Right lobe of liver (tissue), 6 donors: ENCODE measurements around the gene JPT1. TPM values are rescaled to one million over a fixed set of nuclear protein-coding genes. Genes with fewer than 3 reads are reported as not detected.

ENCODE experiments used
- ATAC-seq, 4 donors: fragments of 200-7000 bp; cut with Tn5 transposase; one replicate each; pipeline ENCODE4 v1.9.1; 2020; ENCODE audit warnings: mild to moderate bottlenecking in 4 of 4, moderate library complexity in 4 of 4
- DNase-seq, 3 donors: peaks; one replicate each; pipeline ENCODE4 v3.0.0-alpha.2; 2020
- H3K27ac ChIP-seq, 3 donors: fragments of 200-600 bp; one replicate each; pipeline ENCODE4 v1.8.0; 2022
- H3K27me3 ChIP-seq, 2 donors: fragments of 200-600 bp; one replicate each; pipeline ENCODE4 v1.8.0; 2022
- H3K36me3 ChIP-seq, 4 donors: fragments of 200-600 bp; sonication (generic) in 1 of 4; one replicate each; pipeline versions ENCODE4 v1.5.1 to v1.8.0; 2017 to 2022; ENCODE audit warnings: control low read depth in 1 of 4
- H3K4me1 ChIP-seq, 4 donors: fragments of 200-600 bp; sonication (generic) in 1 of 4; one replicate each; pipeline versions ENCODE4 v1.5.1 to v1.8.0; 2017 to 2022; ENCODE audit warnings: control low read depth in 1 of 4
- H3K4me3 ChIP-seq, 3 donors: fragments of 200-600 bp; one replicate each; pipeline ENCODE4 v1.8.0; 2022
- H3K9me3 ChIP-seq, 4 donors: fragments of 200-600 bp; sonication (generic) in 1 of 4; one replicate each; pipeline versions ENCODE4 v1.5.1 to v1.8.0; 2017 to 2022; ENCODE audit warnings: control low read depth in 1 of 4
- CTCF ChIP-seq, 4 donors: fragments of 200-600 bp in 3 of 4; fragments of 450-650 bp in 1 of 4; IDR thresholded peaks; one replicate each; pipeline versions ENCODE4 v1.5.1 to v1.8.0; 2016 to 2022; ENCODE audit warnings: antibody characterized with exemption in 4 of 4, mild to moderate bottlenecking in 2 of 4
- POLR2A ChIP-seq: fragments of 450-650 bp; IDR thresholded peaks from one replicate; pipeline ENCODE4 v1.6.1; 2017; ENCODE audit warnings: antibody characterized with exemption, mild to moderate bottlenecking
- WGBS: methylation state at CpG from one replicate; pipeline ENCODE4 v1.1.6; 2018; ENCODE audit warnings: low coverage, low lambda C conversion rate; ENCODE audit not compliant: insufficient coverage; ENCODE audit errors: missing lambda C conversion rate; 5-methylcytosine and 5-hydroxymethylcytosine counted together
- intact Hi-C, 2 donors: fragments of 100-400 bp; cut with DNase I; formaldehyde crosslinking; loops; one replicate each; pipeline versions ENCODE4 v1.11.2 to v1.14.1; 2022
- total RNA-seq, 6 experiments: library from RNA; depleted of rRNA in 2 of 6; stranded (reverse); fragments of >200 nt in 2 of 6; fragmentation: NEBNext Ultra II Directional in 3 of 6; extraction: Animal tissue kit (Norgen Biotek cat#: 25700) in 3 of 6; gene quantifications; one replicate each; pipeline versions ENCODE4 v1.1.0 to v1.2.4, GENCODE V29; 2016 to 2023
- donor health status: DM: no; HTN: yes; CAD: no.
- donor health status: DM: no; HTN: no; CAD: no.
- donor health status: DM: no; HTN: no; CAD: no.
- donor health status: DM: no; HTN: yes; CAD: no.
- donor health status: DM: no; HTN: yes; CAD: no.

JPT1 gene
- total RNA-seq, 6 experiments from 2014 or later = 16.7 to 57.8 (median 29.5) TPM

DNA sequence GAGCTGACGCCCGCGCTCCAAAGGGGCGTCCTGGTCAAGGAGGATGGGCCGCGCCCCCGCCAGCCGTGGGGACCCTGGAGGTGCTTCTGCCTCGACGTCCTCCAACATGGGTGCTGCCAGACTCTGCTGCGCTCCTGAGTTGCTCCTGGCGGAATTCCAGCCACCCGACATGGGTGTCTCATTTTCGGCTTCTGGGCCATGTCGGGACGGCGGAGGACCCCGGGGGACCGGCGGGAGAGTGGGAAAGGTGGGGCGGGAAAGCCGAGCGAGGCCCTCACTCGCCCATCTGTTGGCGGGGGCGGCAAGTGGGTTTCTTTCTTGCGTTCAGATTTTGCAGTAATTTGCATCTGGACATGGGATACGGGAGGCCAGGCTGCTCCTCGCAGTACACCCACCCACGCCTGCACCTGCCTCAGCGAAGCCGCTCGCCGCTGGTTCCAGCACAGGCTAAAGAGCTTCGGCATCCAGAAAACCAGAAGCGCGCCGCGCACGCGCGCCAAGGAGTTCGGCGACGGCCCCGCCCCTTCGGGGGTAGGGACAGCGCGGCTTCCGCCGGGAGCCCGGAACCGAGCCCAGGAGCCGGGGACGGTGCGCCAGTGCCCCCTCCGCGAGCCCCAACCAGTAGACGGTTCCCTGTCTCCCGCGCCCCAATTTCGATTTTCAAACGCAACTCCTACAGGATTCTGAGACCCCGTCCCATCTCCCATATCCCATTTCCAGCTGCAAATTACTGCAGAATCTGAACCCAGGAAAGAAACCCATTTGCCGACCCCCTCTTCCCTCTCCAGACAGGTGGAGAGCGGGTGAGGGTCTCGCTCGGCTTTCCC, 44.7 kb downstream of the JPT1 start, which contains the start of gene ARMC7:
Gene ARMC7 (plus strand): TSS at position 563 of the 827 bp plus-strand sequence. CDS start 320 bp downstream, outside the sequence.
- Histone ChIP-seq H3K36me3 (no peaks in the 10 kb centered on the region), H3K4me3 (peak within 1 kb of the TSS; percentile 81 to 90 (median 89)), H3K9me3 (no peaks in the 10 kb centered on the region), H3K27ac (peak within 1 kb of the TSS; percentile 50 to 77 (median 56)), H3K27me3 (no peaks in the 10 kb centered on the region), H3K4me1 (peaks cover 0 to 16% (median 5%) of the 10 kb centered on the region in 4 donors)
- ATAC-seq (peak; percentile 85 to 90 (median 88)), DNase-seq (peak; percentile 93 to 94 (median 94))
- intact Hi-C loops = loop anchor here (10.0 kb wide), 2 partner anchors 45 to 95 kb away; partner anchors contain the start of gene NUP85 (in 1 of the 2)
- TF ChIP-seq POLR2A (peak; percentile 84), CTCF (IDR thresholded peaks at IDR 0.05) (no peak)
- 0% methylated on average over 12 of the region's 68 CpGs for WGBS

GRCh38 chr17:75109046-75109406, 45.3 kb downstream of the JPT1 start:
- ATAC-seq (no peak), DNase-seq (no peak)
- Histone ChIP-seq H3K36me3 (no peaks in the 10 kb centered on the region), H3K9me3 (no peaks in the 10 kb centered on the region), H3K27me3 (no peaks in the 10 kb centered on the region), H3K4me3 (peak overlapping the region; percentile 81 to 90 (median 89)), H3K27ac (no peak overlapping the region), H3K4me1 (peaks cover 0 to 13% (median 5%) of the 10 kb centered on the region in 4 donors)
- WGBS = 35% methylated on average over 21 of the region's 22 CpGs
- intact Hi-C loops = no loop called here
- TF ChIP-seq CTCF (IDR thresholded peaks at IDR 0.05) (no peak), POLR2A (no peak)

DNA sequence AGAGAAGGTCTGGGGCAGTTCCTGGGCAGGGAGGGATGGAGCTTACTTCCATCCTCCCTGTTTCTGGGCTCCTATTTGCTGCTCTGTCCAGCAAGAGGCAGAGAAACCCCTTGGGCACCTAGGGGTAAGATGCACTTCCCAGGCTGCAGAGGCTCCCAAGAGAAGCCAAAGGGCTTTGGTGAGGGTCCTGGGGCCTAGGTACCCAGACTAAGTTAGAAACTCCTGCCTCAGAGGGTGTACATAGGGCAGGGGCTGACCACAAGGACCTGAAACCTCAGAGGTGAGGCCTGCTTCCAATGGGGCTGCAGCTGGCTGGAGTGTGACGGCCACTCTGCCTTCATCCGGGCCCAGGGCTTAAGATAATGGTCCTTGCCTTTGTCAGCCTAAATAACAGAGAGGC, 46.1 kb downstream of the JPT1 start:
- DNase-seq (no peak), ATAC-seq (no peak)
- Histone ChIP-seq H3K9me3 (no peaks in the 10 kb centered on the region), H3K27me3 (no peaks in the 10 kb centered on the region), H3K27ac (no peak overlapping the region), H3K4me3 (no peak overlapping the region), H3K36me3 (no peaks in the 10 kb centered on the region), H3K4me1 (peaks cover 0 to 13% (median 3%) of the 10 kb centered on the region in 4 donors)
- no peak for TF ChIP-seq CTCF (IDR thresholded peaks at IDR 0.05)
- TF ChIP-seq POLR2A = no peak
- 100% methylated on average over 2 of the region's 2 CpGs for WGBS
- intact Hi-C loops = no loop called here

DNA sequence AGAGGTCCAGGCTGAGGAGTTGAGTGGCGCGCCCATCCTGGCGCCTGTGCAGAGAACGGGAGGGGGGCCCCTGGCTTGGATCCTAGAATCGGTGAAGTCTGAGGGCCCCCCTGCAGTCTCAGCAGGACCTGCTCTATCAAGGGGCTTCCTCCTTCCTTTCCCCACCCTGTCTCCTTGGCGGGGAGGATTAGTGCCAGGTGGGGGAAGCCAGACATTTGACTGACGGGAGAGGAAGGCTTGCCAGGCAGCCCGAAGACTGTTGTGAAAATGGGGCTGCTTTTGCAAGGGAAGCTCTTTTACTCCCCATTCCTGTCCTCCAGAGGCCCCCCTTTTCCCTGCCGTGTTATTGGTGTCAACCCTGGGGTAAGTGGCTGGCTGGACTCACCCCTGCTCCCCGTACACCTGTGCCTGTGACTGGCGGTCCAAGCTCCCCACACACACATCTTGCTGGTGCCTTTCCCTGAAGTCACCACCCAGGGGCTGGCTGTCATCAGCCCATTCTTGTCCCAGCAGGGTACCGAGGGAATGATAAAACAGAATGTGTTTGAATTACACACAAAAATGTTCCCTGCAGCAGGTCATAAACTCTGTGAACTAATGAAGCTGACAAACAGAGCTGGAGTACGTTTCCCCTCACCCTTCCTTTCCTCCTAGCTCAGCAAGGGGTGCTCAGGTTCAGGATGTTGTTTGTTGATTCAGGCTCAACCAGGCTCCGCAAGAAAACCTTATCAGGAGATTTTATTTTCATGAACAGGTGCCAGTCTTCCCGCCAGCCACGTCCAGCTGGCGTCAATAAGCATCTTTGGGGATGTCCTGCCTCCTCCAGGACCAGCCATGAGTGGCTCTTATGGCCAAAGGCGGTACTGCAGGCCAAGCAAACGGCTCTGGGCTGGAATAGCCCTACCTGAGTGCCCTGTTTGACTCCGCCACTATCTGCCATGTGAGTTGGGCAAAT, 48.9 kb downstream of the JPT1 start:
- intact Hi-C loops = no loop called here
- peak; percentile 67 to 80 (median 73) for ATAC-seq
- DNase-seq = peak in 2 of 3 donors; percentile 57 to 66
- no peak overlapping the region for H3K4me3 ChIP-seq
- H3K27me3 ChIP-seq = no peaks in the 10 kb centered on the region
- no peak overlapping the region for H3K27ac ChIP-seq
- 31% methylated on average over 13 of the region's 20 CpGs for WGBS
- H3K4me1 ChIP-seq = peaks cover 0 to 7% (median 3%) of the 10 kb centered on the region in 4 donors
- no peaks in the 10 kb centered on the region for H3K9me3 ChIP-seq
- TF ChIP-seq POLR2A (no peak), CTCF (IDR thresholded peaks at IDR 0.05) (peak; percentile 70 to 77 (median 74))
- no peaks in the 10 kb centered on the region for H3K36me3 ChIP-seq
